GM19099 (cell line): ENCODE measurements around the gene LBH.

Source experiments
- POLR2A ChIP-seq: IDR thresholded peaks from 3 replicates; pipeline ENCODE4 v1.6.1; 2011; ENCODE audit warnings: low read depth; ENCODE audit not compliant: insufficient read length; ENCODE audit errors: extremely low read depth

LBH gene

DNA sequence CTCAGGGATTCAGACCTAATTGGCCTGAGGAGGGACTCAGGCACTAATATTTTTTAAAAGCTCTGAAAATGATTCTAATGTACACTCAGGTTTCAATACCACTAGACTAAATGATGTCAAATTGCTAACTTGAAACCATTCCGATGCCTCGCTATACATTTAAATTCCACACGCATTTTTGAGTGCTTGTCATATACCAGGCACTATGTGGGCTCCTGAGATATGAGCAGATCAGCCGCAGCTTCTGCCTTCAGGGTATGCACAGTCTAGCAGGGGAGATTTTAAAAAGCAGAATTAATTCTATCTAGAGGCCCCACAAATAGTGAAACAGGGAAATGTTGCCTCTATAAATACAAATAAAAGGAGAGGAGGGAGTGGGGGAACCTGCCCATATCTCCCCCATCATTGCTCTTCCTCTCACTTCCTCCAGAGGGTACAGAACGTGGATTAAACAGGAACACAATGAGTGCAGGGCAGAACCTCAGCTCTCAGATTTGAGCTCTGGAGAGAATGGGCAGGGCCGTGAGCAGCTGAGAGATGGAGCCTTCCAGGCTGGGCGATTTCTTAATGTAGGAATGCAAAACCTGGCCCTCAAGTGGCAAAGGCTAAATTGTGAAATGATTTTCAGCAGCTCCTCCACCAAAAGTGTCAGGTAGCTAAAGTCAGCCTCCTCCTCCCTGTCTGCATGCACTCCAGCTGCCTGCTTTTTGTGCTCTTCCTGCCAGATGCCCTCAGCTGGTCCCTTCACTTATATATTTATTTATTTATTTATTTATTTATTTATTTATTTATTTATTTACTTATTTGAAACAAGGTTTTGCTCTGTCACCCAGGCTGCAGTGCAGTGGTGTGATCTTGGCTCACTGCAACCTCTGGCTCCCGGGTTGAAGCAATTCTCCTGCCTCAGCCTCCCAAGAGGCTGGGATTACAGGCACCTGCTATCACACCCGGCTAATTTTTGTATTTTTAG is 24.6 kb upstream of the LBH start:
- no peak for TF ChIP-seq POLR2A

GRCh38 chr2:30208453-30208852 is 22.9 kb upstream of the LBH start:
- TF ChIP-seq POLR2A, result no peak

DNA sequence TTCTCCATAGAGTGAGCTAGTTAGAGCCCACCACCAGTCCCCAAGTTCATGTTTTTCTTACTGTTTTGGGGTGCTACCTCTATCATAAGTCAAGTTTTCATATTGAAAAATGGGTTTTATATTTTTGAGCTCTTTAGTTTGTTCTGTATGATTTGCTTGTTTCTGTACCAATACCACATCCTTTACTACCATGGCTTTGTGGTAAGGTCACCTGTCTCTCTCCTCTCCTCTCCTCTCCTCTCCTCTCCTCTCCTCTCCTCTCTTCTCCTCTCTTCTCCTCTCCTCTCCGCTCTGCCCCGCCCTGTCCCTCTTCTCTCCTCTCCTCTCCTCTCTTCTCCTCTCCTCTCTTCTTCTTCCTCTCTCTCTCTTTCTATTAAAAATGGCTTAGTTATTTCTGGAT is 22.1 kb upstream of the LBH start:
- no peak for TF ChIP-seq POLR2A

DNA sequence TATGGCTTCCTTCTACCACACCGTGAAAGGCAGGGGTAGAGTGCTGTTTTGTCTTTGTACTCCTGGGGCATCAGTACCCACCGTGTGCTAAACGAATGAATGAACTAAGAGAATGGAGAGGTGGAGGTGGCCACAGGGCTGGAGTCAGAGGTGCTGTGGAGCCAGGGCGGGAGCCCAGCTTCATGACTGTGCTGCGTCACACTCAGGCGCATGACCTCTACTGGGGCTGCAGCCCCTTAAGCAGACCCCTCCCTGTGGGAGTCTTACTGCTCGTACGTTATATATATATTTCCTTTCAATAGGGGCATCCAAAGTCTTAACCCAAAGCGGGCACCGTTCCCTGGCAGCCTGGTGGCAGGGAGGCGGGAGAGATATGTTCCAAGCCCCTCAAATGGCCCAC is 18.0 kb upstream of the LBH start:
- TF ChIP-seq POLR2A, result no peak

DNA sequence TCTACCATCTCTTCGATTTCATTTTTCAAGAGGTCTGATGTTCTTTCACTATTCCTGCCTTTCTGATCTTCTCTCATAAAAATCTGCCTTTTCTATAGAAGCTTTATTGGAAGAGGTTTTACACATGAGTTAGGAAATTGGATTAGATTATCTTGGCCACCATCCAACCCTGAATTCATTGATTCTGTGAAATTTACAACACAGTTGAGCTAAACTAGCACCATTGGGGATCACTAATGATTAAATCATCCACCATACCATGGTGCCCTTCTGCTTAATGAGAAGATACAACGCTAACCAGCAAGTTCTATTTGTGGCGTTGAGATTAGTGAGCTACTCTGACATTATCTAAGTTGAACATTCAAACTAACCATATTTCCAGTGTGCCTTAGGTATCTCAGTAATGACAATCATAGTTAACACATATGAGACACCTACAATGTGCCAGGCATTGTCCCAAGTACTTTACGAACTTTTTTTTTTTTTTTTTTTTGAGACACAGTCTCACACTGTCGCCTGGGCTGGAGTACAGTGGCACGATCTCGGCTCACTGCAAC is 17.3 kb upstream of the LBH start:
- no peak for TF ChIP-seq POLR2A

DNA sequence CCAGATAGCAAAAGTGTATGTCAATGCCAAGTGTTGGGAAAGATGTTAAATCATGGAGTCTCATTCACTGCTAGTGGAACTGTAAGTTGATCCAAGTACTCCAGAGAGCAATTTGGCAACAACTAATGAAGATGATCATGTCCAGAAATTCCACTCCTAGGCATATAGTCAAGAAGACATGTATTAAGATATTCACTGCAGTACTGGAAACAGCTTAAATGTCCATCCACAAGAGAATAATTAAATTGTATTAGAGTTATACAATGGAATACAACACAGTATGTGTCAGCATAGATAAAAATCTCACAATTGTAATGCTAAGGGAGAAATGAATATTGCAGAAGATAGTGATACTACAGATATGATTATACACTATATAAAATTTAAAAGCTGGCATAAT is 15.2 kb upstream of the LBH start:
- TF ChIP-seq POLR2A, result no peak

DNA sequence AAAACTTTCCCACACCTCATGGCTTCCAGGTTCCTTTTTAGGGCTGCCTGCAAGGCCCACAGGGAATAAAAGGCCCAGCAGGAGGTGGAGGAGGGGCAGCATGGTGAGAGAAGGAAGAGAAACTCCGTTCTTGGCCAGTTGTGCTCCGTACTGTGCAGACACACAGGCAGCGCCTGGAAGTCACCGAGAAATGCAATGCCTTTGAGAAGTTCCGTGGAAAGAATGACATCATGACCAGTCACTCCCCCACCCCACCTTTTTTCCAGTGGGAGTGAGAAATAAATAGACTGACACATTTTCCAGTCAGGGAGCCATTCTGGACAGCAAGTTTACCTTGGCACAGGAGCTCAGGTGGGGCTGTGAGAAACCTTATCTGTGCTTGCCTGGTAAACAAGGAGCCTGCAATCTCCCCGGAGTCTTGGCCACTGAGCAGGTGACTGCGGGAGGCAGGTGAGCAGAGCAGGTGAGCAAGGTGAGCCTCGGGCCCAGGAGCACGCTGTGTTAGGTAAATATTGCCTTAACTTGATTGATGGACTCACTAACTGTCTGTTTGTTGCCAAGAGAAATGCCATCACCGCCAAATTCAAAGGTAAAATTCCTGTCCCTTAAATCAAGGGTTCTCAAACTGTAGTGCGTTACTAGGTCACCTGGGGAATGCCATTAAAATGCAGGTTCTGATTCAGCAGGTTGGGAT is 13.5 kb upstream of the LBH start:
- TF ChIP-seq POLR2A, result no peak

GRCh38 chr2:30218338-30218713 is 13.0 kb upstream of the LBH start:
- no peak for TF ChIP-seq POLR2A

GRCh38 chr2:30218814-30219213 is 12.5 kb upstream of the LBH start:
- no peak for TF ChIP-seq POLR2A

DNA sequence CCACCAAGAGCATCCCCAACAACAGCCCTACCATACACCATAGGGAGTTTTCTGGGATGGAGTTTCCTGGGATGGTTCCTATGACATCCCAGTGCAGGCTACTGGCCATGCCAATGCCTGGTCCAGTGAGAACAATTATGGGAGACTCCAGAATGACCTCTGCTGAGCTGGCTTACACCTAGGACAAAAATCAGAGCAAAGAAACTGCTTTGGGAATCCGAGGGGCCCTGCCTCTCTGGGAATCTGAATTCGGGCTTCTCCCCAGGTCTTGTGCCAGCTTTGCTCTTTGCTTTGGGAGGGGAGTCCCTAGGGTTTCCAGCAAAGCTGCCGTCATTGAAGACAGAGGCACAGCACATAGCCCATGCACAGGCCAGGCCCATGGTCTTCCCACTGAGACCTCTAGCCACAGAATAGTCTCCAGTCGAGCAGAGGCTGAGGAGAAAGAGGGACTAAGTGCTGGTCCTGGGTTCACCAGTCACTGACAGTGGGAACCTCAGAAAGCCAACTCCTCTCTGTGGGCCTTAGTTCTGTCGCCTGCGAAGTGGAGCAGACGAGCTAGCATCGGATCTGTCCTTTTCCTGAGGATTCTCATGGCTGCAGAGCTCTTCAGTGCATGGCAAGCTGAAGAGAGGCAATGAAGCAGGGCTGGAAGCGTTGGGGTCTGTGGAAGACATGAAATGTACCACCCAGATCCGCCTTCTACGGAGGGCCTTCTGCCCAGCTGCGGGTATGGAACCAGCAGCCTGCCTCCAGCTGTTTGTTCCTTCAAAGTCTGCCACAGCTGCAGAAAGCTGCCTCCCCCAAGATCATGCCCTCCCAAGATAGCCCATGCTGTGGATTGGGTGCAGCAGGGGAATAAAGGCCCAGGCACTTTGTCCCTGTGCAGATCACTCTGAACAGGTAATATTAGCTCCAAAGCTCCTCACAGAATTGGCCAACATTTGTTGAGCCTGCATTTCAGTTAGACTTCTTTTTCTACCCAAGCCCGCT is 11.2 kb upstream of the LBH start:
- TF ChIP-seq POLR2A, result no peak

DNA sequence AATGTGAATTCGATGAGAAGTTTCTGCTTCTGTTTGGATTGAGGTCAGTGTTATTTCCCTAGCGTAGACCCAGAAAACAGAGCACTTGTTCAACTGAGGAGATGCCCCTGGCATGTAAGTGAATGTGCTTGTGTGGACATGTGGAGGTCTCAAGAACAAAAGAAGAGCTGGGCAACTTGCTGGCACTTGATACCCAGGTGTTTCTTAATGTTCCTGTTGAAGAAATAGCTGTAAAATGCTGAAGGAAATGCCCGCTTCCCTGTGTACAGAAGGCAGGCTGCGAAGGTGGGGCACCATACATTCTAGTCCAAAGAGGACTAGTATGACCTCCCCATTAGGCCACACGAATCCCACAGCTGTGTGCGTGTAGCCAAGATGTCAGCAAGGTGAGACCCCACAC is 9.8 kb upstream of the LBH start:
- no peak for TF ChIP-seq POLR2A

DNA sequence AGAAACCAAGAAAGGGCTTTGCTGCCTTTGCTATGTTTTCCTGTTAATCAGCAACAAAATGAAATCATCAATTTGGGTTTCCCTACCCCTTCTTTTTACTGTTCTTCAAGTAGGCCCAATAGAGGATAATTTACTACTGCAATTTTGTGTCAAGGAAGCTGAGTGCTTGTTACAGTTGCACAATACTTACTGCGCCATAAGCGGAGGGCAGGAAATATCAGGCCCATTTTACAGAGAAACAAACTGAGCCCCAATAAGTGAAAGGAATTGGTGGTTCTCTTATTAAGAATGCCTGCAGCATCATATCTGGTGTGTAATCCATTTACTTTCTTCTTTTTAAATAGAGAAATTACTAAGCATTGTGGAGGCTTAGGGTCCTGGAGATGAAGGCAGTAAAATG is 9.3 kb upstream of the LBH start:
- no peak for TF ChIP-seq POLR2A

GRCh38 chr2:30222636-30223360 is 8.5 kb upstream of the LBH start:
- TF ChIP-seq POLR2A, result no peak

DNA sequence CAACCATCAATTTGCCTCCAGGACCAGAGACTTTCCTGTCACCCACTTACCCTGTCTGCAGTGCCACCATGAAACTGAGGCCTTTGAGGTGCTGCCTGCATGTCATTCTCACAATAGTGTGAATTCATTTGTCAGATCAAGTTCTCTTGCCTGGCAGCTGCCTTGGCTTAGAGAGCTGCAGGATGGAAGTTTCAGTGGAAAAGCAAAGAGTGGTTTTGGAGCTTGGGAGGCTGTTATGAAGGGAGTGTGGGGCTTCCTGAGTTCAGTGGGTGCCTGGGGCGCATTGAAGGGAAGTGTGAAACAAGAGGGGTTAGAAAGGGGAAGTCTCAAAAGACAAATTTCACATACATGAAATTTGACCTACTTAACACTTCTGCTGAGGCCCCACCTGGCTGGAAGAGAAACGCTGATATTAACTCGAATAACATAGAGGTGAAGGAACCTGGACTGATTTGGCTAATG is 7.9 kb upstream of the LBH start:
- TF ChIP-seq POLR2A, result no peak
